ENCODE measurements around the gene TYMP. TPM values are rescaled to one million over a fixed set of nuclear protein-coding genes. Genes with fewer than 3 reads are reported as not detected.

The TYMP gene
- total RNA-seq, 1 experiment from 2014 or later = 56.0 TPM

GRCh38 chr22:50577987-50578775, 48.4 kb upstream of the TYMP start, which contains the start of gene CPT1B:
Gene CPT1B (minus strand): TSS chr22:50578427. CDS start chr22:50577915, 512 bp downstream.
- Histone ChIP-seq H3K27me3 (ENCODE audit: control insufficient read depth, insufficient read depth, low read length) (no peaks in the 10 kb centered on the region), H3K4me3 (ENCODE audit: low read depth in 2 of 2, low read length in 2 of 2) (no peak within 1 kb of the TSS), H3K9me3 (ENCODE audit: control insufficient read depth, insufficient read depth, low read depth, low read length) (no peaks in the 10 kb centered on the region), H3K36me3 (ENCODE audit: control insufficient read depth, insufficient read depth, low read length) (no peaks in the 10 kb centered on the region), H3K27ac (ENCODE audit: low read length) (no peak within 1 kb of the TSS), H3K4me1 (ENCODE audit: control insufficient read depth, insufficient read depth, low read length) (0 out of 2 replicates have a peak, but pooled peaks cover 2% of the 10 kb centered on the region)
- ChIA-PET CTCF (no interaction called here), POLR2A (no interaction called here)
- no peak for ATAC-seq
- TF ChIP-seq SIN3A (IDR thresholded peaks at IDR 0.05; ENCODE audit: borderline replicate concordance, insufficient read depth, low read depth, low read length) = no peak
- TF ChIP-seq, protein P1, sequence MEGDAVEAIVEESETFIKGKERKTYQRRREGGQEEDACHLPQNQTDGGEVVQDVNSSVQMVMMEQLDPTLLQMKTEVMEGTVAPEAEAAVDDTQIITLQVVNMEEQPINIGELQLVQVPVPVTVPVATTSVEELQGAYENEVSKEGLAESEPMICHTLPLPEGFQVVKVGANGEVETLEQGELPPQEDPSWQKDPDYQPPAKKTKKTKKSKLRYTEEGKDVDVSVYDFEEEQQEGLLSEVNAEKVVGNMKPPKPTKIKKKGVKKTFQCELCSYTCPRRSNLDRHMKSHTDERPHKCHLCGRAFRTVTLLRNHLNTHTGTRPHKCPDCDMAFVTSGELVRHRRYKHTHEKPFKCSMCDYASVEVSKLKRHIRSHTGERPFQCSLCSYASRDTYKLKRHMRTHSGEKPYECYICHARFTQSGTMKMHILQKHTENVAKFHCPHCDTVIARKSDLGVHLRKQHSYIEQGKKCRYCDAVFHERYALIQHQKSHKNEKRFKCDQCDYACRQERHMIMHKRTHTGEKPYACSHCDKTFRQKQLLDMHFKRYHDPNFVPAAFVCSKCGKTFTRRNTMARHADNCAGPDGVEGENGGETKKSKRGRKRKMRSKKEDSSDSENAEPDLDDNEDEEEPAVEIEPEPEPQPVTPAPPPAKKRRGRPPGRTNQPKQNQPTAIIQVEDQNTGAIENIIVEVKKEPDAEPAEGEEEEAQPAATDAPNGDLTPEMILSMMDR (IDR thresholded peaks at IDR 0.05) = no peak
- intact Hi-C loops (cut with micrococcal nuclease; ENCODE audit: unreplicated experiment) = no loop called here
- no peak for DNase-seq (ENCODE audit: low read depth, low spot score)
- in situ Hi-C loops (cut with HindIII; ENCODE audit: low pct_unique_long_range_greater_than_20kb, low sequenced_read_pairs) = no loop called here
- BruUV-seq (replicated peaks) = no TSS peak

GRCh38 chr22:50577697-50577986, 47.8 kb upstream of the TYMP start:
- ATAC-seq = no peak
- Histone ChIP-seq H3K27me3 (ENCODE audit: control insufficient read depth, insufficient read depth, low read length) (no peaks in the 10 kb centered on the region), H3K4me1 (ENCODE audit: control insufficient read depth, insufficient read depth, low read length) (0 out of 2 replicates have a peak, but pooled peaks cover 2% of the 10 kb centered on the region), H3K36me3 (ENCODE audit: control insufficient read depth, insufficient read depth, low read length) (no peaks in the 10 kb centered on the region), H3K9me3 (ENCODE audit: control insufficient read depth, insufficient read depth, low read depth, low read length) (no peaks in the 10 kb centered on the region), H3K4me3 (ENCODE audit: low read depth in 2 of 2, low read length in 2 of 2) (no peak overlapping the region), H3K27ac (ENCODE audit: low read length) (no peak overlapping the region)
- ChIA-PET POLR2A (no interaction called here), CTCF (no interaction called here)
- TF ChIP-seq, protein P1 (IDR thresholded peaks at IDR 0.05) = no peak
- TF ChIP-seq SIN3A (IDR thresholded peaks at IDR 0.05; ENCODE audit: borderline replicate concordance, insufficient read depth, low read depth, low read length) = no peak
- in situ Hi-C loops (cut with HindIII; ENCODE audit: low pct_unique_long_range_greater_than_20kb, low sequenced_read_pairs) = no loop called here
- no peak for DNase-seq (ENCODE audit: low read depth, low spot score)
- intact Hi-C loops (cut with micrococcal nuclease; ENCODE audit: unreplicated experiment) = no loop called here
- BruUV-seq (replicated peaks) = no TSS peak

DNA sequence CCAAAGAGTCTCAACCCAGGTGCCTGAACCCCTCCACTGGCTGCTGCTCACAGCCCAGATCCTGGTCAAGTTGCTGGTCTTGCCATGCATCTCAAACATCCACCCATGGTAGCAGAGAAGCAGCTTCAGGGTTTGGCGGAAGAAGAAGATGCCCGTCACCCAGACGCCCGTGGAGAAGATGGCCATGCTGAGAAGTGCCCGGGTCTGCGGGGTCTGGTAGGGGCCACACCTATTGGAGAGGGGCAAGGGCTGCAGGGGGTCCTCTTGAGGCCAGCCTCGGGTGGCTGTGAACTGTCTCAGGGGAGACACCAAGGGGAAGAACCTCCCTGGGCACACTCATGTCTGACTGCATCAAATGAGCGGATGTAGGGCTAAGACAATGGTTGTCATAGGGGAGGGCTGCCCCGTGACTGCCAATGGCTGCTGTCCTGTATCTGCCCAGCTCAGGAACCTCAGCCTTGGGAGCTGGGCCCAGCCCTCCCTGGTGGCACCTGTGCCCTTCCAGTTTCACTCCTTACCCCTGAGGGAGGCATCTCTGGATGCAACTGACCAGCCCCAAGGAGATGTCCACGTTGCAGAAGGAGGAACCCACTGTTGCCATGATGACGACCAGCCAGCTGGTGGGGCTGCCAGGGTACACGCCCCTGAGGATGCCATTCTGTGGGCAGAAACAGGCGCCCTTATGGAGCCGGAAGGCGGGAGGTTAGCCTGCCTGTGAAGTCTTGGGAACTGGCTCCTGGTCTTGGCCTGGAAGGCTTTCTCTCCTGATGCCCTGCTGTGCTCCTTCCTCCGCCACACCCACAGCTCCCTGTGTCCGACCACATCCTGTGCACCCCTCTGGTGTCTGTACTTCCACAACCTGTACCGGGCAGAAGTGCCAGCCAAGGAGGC, 47.2 kb upstream of the TYMP start:
- ChIA-PET POLR2A (no interaction called here), CTCF (interaction anchor here (1.3 kb wide), 1 partner anchor 44 kb away, joined by 4 read pairs; no protein-coding TSS in a partner anchor)
- TF ChIP-seq TCF7L2 (IDR thresholded peaks at IDR 0.05; ENCODE audit: low read depth, low read length) (no peak), POLR2AphosphoS5 (IDR thresholded peaks at IDR 0.05; ENCODE audit: low read depth, low read length) (no peak), REST (IDR thresholded peaks at IDR 0.05; ENCODE audit: insufficient read depth in 1 of 2, low read depth in 2 of 2, low read length in 1 of 2) (no peak), SIN3A (IDR thresholded peaks at IDR 0.05; ENCODE audit: borderline replicate concordance, insufficient read depth, low read depth, low read length) (no peak)
- TF ChIP-seq, protein P1 (IDR thresholded peaks at IDR 0.05) = no peak
- in situ Hi-C loops (cut with HindIII; ENCODE audit: low pct_unique_long_range_greater_than_20kb, low sequenced_read_pairs) = no loop called here
- H3K36me3 ChIP-seq (ENCODE audit: control insufficient read depth, insufficient read depth, low read length) = no peaks in the 10 kb centered on the region
- 0 out of 2 replicates have a peak, but pooled peaks cover 2% of the 10 kb centered on the region for H3K4me1 ChIP-seq (ENCODE audit: control insufficient read depth, insufficient read depth, low read length)
- H3K27me3 ChIP-seq (ENCODE audit: control insufficient read depth, insufficient read depth, low read length) = no peaks in the 10 kb centered on the region
- ATAC-seq = no peak
- intact Hi-C loops (cut with micrococcal nuclease; ENCODE audit: unreplicated experiment) = no loop called here
- no TSS peak for BruUV-seq (replicated peaks)
- H3K4me3 ChIP-seq (ENCODE audit: low read depth in 2 of 2, low read length in 2 of 2) = no peak overlapping the region
- no peak overlapping the region for H3K27ac ChIP-seq (ENCODE audit: low read length)
- DNase-seq (ENCODE audit: low read depth, low spot score) = no peak
- H3K9me3 ChIP-seq (ENCODE audit: control insufficient read depth, insufficient read depth, low read depth, low read length) = no peaks in the 10 kb centered on the region
